Measurements from ENCODE around the gene TMEM183A. TPM values are rescaled to one million over a fixed set of nuclear protein-coding genes. Genes with fewer than 3 reads are reported as not detected.

The TMEM183A gene
- total RNA-seq, 1 donor from 2014 or later, result 50.4 TPM

DNA sequence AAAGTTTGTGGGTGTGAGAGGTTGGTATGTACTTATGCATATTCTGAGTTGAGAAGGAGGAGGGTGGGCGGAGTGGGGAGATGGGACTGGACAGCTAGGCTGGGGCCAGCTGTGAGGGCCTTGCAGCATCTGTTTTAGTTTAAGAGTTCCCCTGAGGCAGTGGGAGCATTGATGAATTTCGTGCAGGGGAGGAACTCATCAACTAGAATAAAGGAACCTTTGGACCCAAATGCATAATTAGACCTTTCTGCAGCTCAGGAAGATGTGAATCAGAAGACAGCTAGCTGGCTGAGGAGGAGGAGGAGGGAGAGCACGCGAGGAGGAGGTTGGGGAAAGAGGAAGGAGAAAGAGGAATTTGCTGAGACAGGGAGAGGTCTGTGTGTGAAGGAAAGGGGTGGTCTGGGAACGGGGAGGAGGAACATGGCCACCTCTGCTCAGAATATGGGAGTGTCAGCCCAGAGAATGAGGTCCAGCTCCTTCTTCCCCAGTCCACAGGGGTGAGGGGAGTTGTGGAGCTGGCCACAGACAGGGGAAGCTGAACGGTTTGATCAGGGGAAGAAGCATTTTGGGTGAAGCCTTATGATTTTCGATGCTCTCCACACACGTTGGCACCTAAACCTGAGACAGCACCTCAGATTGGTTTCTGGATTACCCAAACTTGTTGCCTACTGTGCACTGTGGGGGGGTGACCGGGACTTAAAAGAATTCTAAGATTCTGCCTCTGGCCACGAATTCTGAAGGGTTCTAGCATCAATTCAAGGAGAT is 50.9 kb downstream of the TMEM183A start:
- no peaks in the 10 kb centered on the region for H3K36me3 ChIP-seq
- H3K27ac ChIP-seq, result no peak overlapping the region
- DNase-seq (no peak), ATAC-seq (peak; percentile 53)
- no peak overlapping the region for H3K4me3 ChIP-seq
- H3K27me3 ChIP-seq, result no peaks in the 10 kb centered on the region
- H3K9me3 ChIP-seq, result no peaks in the 10 kb centered on the region
- intact Hi-C loops (cut with DNase I), result no loop called here
- H3K4me1 ChIP-seq, result peaks cover 4% of the 10 kb centered on the region
- no peak for TF ChIP-seq CTCF (IDR thresholded peaks at IDR 0.05)

DNA sequence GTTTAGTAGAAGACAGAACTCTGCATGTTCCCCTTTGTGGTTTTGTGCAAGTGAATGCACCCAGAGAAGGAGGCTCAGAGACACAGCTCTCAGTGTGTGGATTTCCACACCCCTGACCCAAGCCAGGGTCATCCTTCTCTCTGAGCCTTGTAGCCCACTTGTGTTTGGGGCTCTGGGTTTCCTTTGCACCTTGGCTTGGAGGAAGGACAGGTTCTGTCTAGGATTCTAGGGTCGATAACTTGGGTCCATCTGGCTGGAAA is 51.4 kb downstream of the TMEM183A start:
- ATAC-seq (peak; percentile 41), DNase-seq (no peak)
- Histone ChIP-seq H3K27ac (no peak overlapping the region), H3K9me3 (no peaks in the 10 kb centered on the region), H3K36me3 (no peaks in the 10 kb centered on the region), H3K4me3 (no peak overlapping the region), H3K27me3 (no peaks in the 10 kb centered on the region), H3K4me1 (peaks cover 4% of the 10 kb centered on the region)
- intact Hi-C loops (cut with DNase I), result no loop called here
- no peak for TF ChIP-seq CTCF (IDR thresholded peaks at IDR 0.05)

- H3K27ac ChIP-seq, result no peak overlapping the region
- intact Hi-C loops (cut with DNase I), result no loop called here
- ATAC-seq (peak; percentile 58), DNase-seq (no peak)
- no peaks in the 10 kb centered on the region for H3K27me3 ChIP-seq
- H3K9me3 ChIP-seq, result no peaks in the 10 kb centered on the region
- TF ChIP-seq CTCF (IDR thresholded peaks at IDR 0.05), result no peak
- H3K4me1 ChIP-seq, result peaks cover 4% of the 10 kb centered on the region
- no peak overlapping the region for H3K4me3 ChIP-seq
- H3K36me3 ChIP-seq, result no peaks in the 10 kb centered on the region
Observed at GRCh38 chr1:203059485-203059884, 52.3 kb downstream of the TMEM183A start.

- intact Hi-C loops (cut with DNase I), result no loop called here
- no peak for TF ChIP-seq CTCF (IDR thresholded peaks at IDR 0.05)
- Histone ChIP-seq H3K27me3 (no peaks in the 10 kb centered on the region), H3K36me3 (no peaks in the 10 kb centered on the region), H3K27ac (no peak overlapping the region), H3K4me3 (no peak overlapping the region), H3K4me1 (peaks cover 4% of the 10 kb centered on the region), H3K9me3 (no peaks in the 10 kb centered on the region)
- no peak for DNase-seq
- ATAC-seq, result no peak
Observed at GRCh38 chr1:203060115-203060514, 52.9 kb downstream of the TMEM183A start.

- no peaks in the 10 kb centered on the region for H3K36me3 ChIP-seq
- TF ChIP-seq CTCF (IDR thresholded peaks at IDR 0.05), result no peak
- no peak for DNase-seq
- intact Hi-C loops (cut with DNase I), result no loop called here
- H3K27ac ChIP-seq, result no peak overlapping the region
- H3K4me3 ChIP-seq, result no peak overlapping the region
- peaks cover 3% of the 10 kb centered on the region for H3K4me1 ChIP-seq
- no peaks in the 10 kb centered on the region for H3K27me3 ChIP-seq
- ATAC-seq, result no peak
- H3K9me3 ChIP-seq, result no peaks in the 10 kb centered on the region
Observed at GRCh38 chr1:203063287-203063686, 56.1 kb downstream of the TMEM183A start.

- peaks cover 12% of the 10 kb centered on the region for H3K4me1 ChIP-seq
- no peak for TF ChIP-seq CTCF (IDR thresholded peaks at IDR 0.05)
- H3K27ac ChIP-seq, result no peak overlapping the region
- no peak for DNase-seq
- intact Hi-C loops (cut with DNase I), result no loop called here
- no peaks in the 10 kb centered on the region for H3K9me3 ChIP-seq
- no peak overlapping the region for H3K4me3 ChIP-seq
- H3K36me3 ChIP-seq, result no peaks in the 10 kb centered on the region
- no peaks in the 10 kb centered on the region for H3K27me3 ChIP-seq
- ATAC-seq, result no peak
Observed at GRCh38 chr1:203065191-203065590, 58.0 kb downstream of the TMEM183A start.
